A172 (cell line): ENCODE results near the gene LCMT1. TPM values are rescaled to one million over a fixed set of nuclear protein-coding genes. Genes with fewer than 3 reads are reported as not detected.

ENCODE experiments used
- DNase-seq: peaks from one replicate; pipeline ENCODE4 v3.0.0-alpha.2; 2015; ENCODE audit warnings: low spot score
- total RNA-seq: library from RNA; depleted of rRNA; stranded (reverse); fragments of >200 nt; shearing (Covaris generic); gene quantifications from 2 replicates; pipeline ENCODE4 v1.2.3, GENCODE V29; 2014; rRNA removed

LCMT1 gene
- total RNA-seq, 1 experiment from 2014 or later = 58.6 TPM

GRCh38 chr16:25194273-25194878 lies 82.8 kb downstream of the LCMT1 start:
- DNase-seq = no peak

GRCh38 chr16:25198021-25198420 lies 86.5 kb downstream of the LCMT1 start:
- DNase-seq = peak; percentile 79

- no peak for DNase-seq
Observed at GRCh38 chr16:25199457-25199856, 87.9 kb downstream of the LCMT1 start.

GRCh38 chr16:25210758-25211157 lies 99.2 kb downstream of the LCMT1 start:
- DNase-seq = peak; percentile 92

- DNase-seq = no peak
Observed at GRCh38 chr16:25212636-25213035, 101.1 kb downstream of the LCMT1 start.

GRCh38 chr16:25213709-25214397 lies 102.3 kb downstream of the LCMT1 start:
- no peak for DNase-seq

- no peak for DNase-seq
Observed at GRCh38 chr16:25217112-25217511, 105.6 kb downstream of the LCMT1 start.

- no peak for DNase-seq
Observed at GRCh38 chr16:25217921-25218320, 106.4 kb downstream of the LCMT1 start.

GRCh38 chr16:25219070-25219737 lies 107.7 kb downstream of the LCMT1 start:
- no peak for DNase-seq

- DNase-seq = no peak
Observed at GRCh38 chr16:25222959-25223358, 111.4 kb downstream of the LCMT1 start.

GRCh38 chr16:25223964-25224363 lies 112.4 kb downstream of the LCMT1 start:
- no peak for DNase-seq

GRCh38 chr16:25224731-25225319 lies 113.3 kb downstream of the LCMT1 start:
- no peak for DNase-seq

Other genes starting within 250 kb of the LCMT1 start
- 51.9 and 58.7 TPM in 2 replicates for gene ARHGAP17, start 96.4 kb upstream of the LCMT1 start, total RNA-seq
- not detected in 2 replicates for gene AQP8, start 105.2 kb downstream of the LCMT1 start, total RNA-seq
- 2.7 and 4.3 TPM in 2 replicates for gene ZKSCAN2, start 146.1 kb downstream of the LCMT1 start, total RNA-seq